ENCODE data around the gene USP6.
"Not testable (repeated sequence)": the region's sequence is repeated elsewhere in the genome, so short reads cannot be mapped to it uniquely, and the experiment has no call there.

The USP6 gene

GRCh38 chr17:5135726-5136579 is 20.1 kb downstream of the USP6 start:
- no peak overlapping the region for H3K4me3 ChIP-seq (replicated peaks in 1 of 2; ENCODE audit: low read depth in 2 of 2, low read length in 2 of 2)
- no peak for DNase-seq (ENCODE audit: low read depth in 2 of 2)

GRCh38 chr17:5136580-5137412 is 21.0 kb downstream of the USP6 start:
- not testable (repeated sequence) for H3K4me3 ChIP-seq (replicated peaks in 1 of 2; ENCODE audit: low read depth in 2 of 2, low read length in 2 of 2); DNase-seq (ENCODE audit: low read depth in 2 of 2)

More at GRCh38 chr17:5135726-5136579, 20.1 kb downstream of the USP6 start:
- TF ChIP-seq CTCF (IDR thresholded peaks at IDR 0.05; ENCODE audit: low read depth, low read length) = no peak

GRCh38 chr17:5137511-5138197 is 21.8 kb downstream of the USP6 start:
- DNase-seq (ENCODE audit: low read depth in 2 of 2); H3K4me3 ChIP-seq (replicated peaks in 1 of 2; ENCODE audit: low read depth in 2 of 2, low read length in 2 of 2): not testable (repeated sequence)

- DNase-seq (ENCODE audit: low read depth in 2 of 2) = not testable (repeated sequence)
These were observed 22.3 kb downstream of the USP6 start for GRCh38 chr17:5138198-5138544.

GRCh38 chr17:5138616-5139457 is 23.0 kb downstream of the USP6 start:
- no peak for TF ChIP-seq CTCF (IDR thresholded peaks at IDR 0.05; ENCODE audit: low read depth, low read length)
- H3K4me3 ChIP-seq (replicated peaks in 1 of 2; ENCODE audit: low read depth in 2 of 2, low read length in 2 of 2) = no peak overlapping the region
- no peak for DNase-seq (ENCODE audit: low read depth in 2 of 2)

More at GRCh38 chr17:5138198-5138544, 22.3 kb downstream of the USP6 start:
- H3K4me3 ChIP-seq (replicated peaks in 1 of 2; ENCODE audit: low read depth in 2 of 2, low read length in 2 of 2) = not testable (repeated sequence)

GRCh38 chr17:5139458-5139732 is 23.6 kb downstream of the USP6 start:
- no peak overlapping the region for H3K4me3 ChIP-seq (replicated peaks in 1 of 2; ENCODE audit: low read depth in 2 of 2, low read length in 2 of 2)
- no peak for TF ChIP-seq CTCF (IDR thresholded peaks at IDR 0.05; ENCODE audit: low read depth, low read length)
- no peak for DNase-seq (ENCODE audit: low read depth in 2 of 2)

- DNase-seq (ENCODE audit: low read depth in 2 of 2); H3K4me3 ChIP-seq (replicated peaks in 1 of 2; ENCODE audit: low read depth in 2 of 2, low read length in 2 of 2): not testable (repeated sequence)
These were observed 27.0 kb downstream of the USP6 start for GRCh38 chr17:5142877-5143276.

- not testable (repeated sequence) for DNase-seq (ENCODE audit: low read depth in 2 of 2); H3K4me3 ChIP-seq (replicated peaks in 1 of 2; ENCODE audit: low read depth in 2 of 2, low read length in 2 of 2)
These were observed 30.3 kb downstream of the USP6 start for GRCh38 chr17:5146122-5146521.

GRCh38 chr17:5160702-5161101 is 44.9 kb downstream of the USP6 start:
- H3K4me3 ChIP-seq (replicated peaks in 1 of 2; ENCODE audit: low read depth in 2 of 2, low read length in 2 of 2); DNase-seq (ENCODE audit: low read depth in 2 of 2): not testable (repeated sequence)

GRCh38 chr17:5161793-5162192 is 46.0 kb downstream of the USP6 start:
- not testable (repeated sequence) for DNase-seq (ENCODE audit: low read depth in 2 of 2)

More at GRCh38 chr17:5161793-5162192, 46.0 kb downstream of the USP6 start:
- H3K4me3 ChIP-seq (replicated peaks in 1 of 2; ENCODE audit: low read depth in 2 of 2, low read length in 2 of 2) = not testable (repeated sequence)

All from cardiac fibroblast (primary cell).